Measurements from ENCODE around the gene ITPRIP. TPM values are rescaled to one million over a fixed set of nuclear protein-coding genes. Genes with fewer than 3 reads are reported as not detected.
A peak's percentile ranks its signal among the peaks of the same experiment; 100 is the strongest.

Gene ITPRIP
- total and polyA plus RNA-seq, 2 of the 8 experiments (the other 6 are each of a cell fraction or from before 2014, with no cell fraction given): 15.3 to 16.9 TPM

- H3K4me3 ChIP-seq (ENCODE audit: extremely low read depth in 1 of 4, insufficient read depth in 2 of 4, low read depth in 3 of 4, low read length in 4 of 4): peak overlapping the region in 1 of 4 experiments; percentile 14; a peak in 1 of 8 replicates
- no peak overlapping the region for H2AK5ac ChIP-seq (ENCODE audit: low read depth, low read length)
- peak overlapping the region; percentile 17 for H3K4ac ChIP-seq (replicated peaks; ENCODE audit: insufficient read length, low read depth, low read length)
- peaks cover 2 to 14% of the 10 kb centered on the region in 2 experiments for H4K20me1 ChIP-seq (replicated peaks in 1 of 2; ENCODE audit: control insufficient read depth in 1 of 2, insufficient read depth in 2 of 2, low read length in 2 of 2)
- H3K4me1 ChIP-seq (replicated peaks in 1 of 4; ENCODE audit: control insufficient read depth in 3 of 4, insufficient read depth in 4 of 4, low read length in 3 of 4): peaks cover 15 to 56% (median 41%) of the 10 kb centered on the region in 4 experiments
- TF ChIP-seq EP300 (IDR thresholded peaks at IDR 0.05; ENCODE audit: borderline replicate concordance in 1 of 2, low read depth in 2 of 2, low read length in 2 of 2): no peak
- no peak for TF ChIP-seq GTF2F1 (IDR thresholded peaks at IDR 0.05; ENCODE audit: borderline replicate concordance, low read depth, low read length)
- TF ChIP-seq JUN (IDR thresholded peaks at IDR 0.05; ENCODE audit: low read depth, low read length): no peak
- no peak for TF ChIP-seq ASH2L (IDR thresholded peaks at IDR 0.05; ENCODE audit: low read length)
- no peak for TF ChIP-seq EGR1 (IDR thresholded peaks at IDR 0.05; ENCODE audit: borderline replicate concordance, low read depth, low read length)
- TF ChIP-seq SIRT6 (IDR thresholded peaks at IDR 0.05; ENCODE audit: low read length): no peak
- no peak for TF ChIP-seq SIX5 (IDR thresholded peaks at IDR 0.05; ENCODE audit: low read depth, low read length)
- no peak for TF ChIP-seq HDAC2 (IDR thresholded peaks at IDR 0.05; ENCODE audit: borderline replicate concordance in 1 of 2, low read depth in 2 of 2, low read length in 2 of 2)
- TF ChIP-seq CTBP2 (IDR thresholded peaks at IDR 0.05; ENCODE audit: borderline replicate concordance, insufficient read depth, insufficient read length, low read length): no peak
- H3K56ac ChIP-seq (replicated peaks; ENCODE audit: insufficient read length, low read depth, low read length): no peak overlapping the region
- ChIA-PET POLR2A (ENCODE audit: partially characterized antibody) (interaction anchor here (1.3 to 3.5 kb wide), 5 partner anchors 9 to 26 kb away, joined by 3 to 19 read pairs (median 5); partner anchors contain the start of gene ITPRIP), CTCF (ENCODE audit: partially characterized antibody) (interaction anchor here (1.0 to 18.5 kb wide), 11 partner anchors 9 to 258 kb away, joined by 3 to 166 read pairs (median 15); partner anchors contain the start of genes CFAP58 and ITPRIP)
- no peaks in the 10 kb centered on the region for H3K27me3 ChIP-seq (replicated peaks in 1 of 4; ENCODE audit: control insufficient read depth in 3 of 4, extremely low read depth in 1 of 4, insufficient read depth in 3 of 4, low read length in 3 of 4)
- H3K79me1 ChIP-seq (ENCODE audit: low read depth, low read length): peaks cover 55% of the 10 kb centered on the region
- peak overlapping the region; percentile 53; the same call in 1 of the 2 replicates for H3K18ac ChIP-seq (ENCODE audit: extremely low read depth, low read length)
- H4K8ac ChIP-seq (ENCODE audit: extremely low read depth, insufficient read depth, low read length): no peak overlapping the region
- peak overlapping the region; percentile 26 to 28; a peak in 2 of 4 replicates for H3K4me2 ChIP-seq (ENCODE audit: insufficient read depth in 1 of 2, low read depth in 2 of 2, low read length in 2 of 2)
- H2BK5ac ChIP-seq (ENCODE audit: low read depth, low read length): peak overlapping the region; percentile 11; the same call in 1 of the 2 replicates
- no peak overlapping the region for H2BK120ac ChIP-seq (replicated peaks; ENCODE audit: low read depth, low read length)
- no peak overlapping the region for H4K5ac ChIP-seq (ENCODE audit: insufficient read length, low read depth, low read length)
- H3K9ac ChIP-seq (replicated peaks in 1 of 4; ENCODE audit: extremely low read depth in 1 of 4, low read depth in 3 of 4, low read length in 3 of 4): no peak overlapping the region
- H3K23me2 ChIP-seq (ENCODE audit: low read depth, low read length): no peaks in the 10 kb centered on the region
- DNase-seq (ENCODE audit: low read depth in 1 of 2, low spot score in 2 of 2) (no peak), FAIRE-seq (no peak)
- H3K14ac ChIP-seq (ENCODE audit: insufficient read length): no peak overlapping the region
- 0 out of 2 replicates have a peak overlapping the region, but pooled peaks have one; percentile 15 for H2BK20ac ChIP-seq (ENCODE audit: low read length)
- no peaks in the 10 kb centered on the region for H3K9me3 ChIP-seq (ENCODE audit: insufficient read depth in 2 of 2, low read depth in 1 of 2, low read length in 1 of 2)
- H4K91ac ChIP-seq (replicated peaks; ENCODE audit: insufficient read length, low read length): peak overlapping the region; percentile 63
- no peak overlapping the region for H2BK15ac ChIP-seq (ENCODE audit: low read length)
- peaks cover 4 to 100% of the 10 kb centered on the region in 2 experiments; a peak in 3 of 4 replicates for H3K79me2 ChIP-seq (ENCODE audit: control insufficient read depth in 1 of 2, insufficient read depth in 2 of 2, low read length in 2 of 2)
- no peak overlapping the region for H3K27ac ChIP-seq (ENCODE audit: low read depth, low read length)
- no peaks in the 10 kb centered on the region for H3K36me3 ChIP-seq (ENCODE audit: control insufficient read depth in 2 of 4, insufficient read depth in 4 of 4, low read length in 3 of 4)
- H2BK12ac ChIP-seq (ENCODE audit: low read depth, low read length): peak overlapping the region; percentile 46; the same call in 1 of the 2 replicates
- no peak overlapping the region for H2AFZ ChIP-seq (ENCODE audit: low read length)
- no peak overlapping the region for H3K23ac ChIP-seq (ENCODE audit: insufficient read length)
- 62% methylated on average over 7 of the region's 7 CpGs; no CpG with 5 or more reads in 1 of the 2 experiments for WGBS, 2 experiments (ENCODE audit: extremely low coverage in 1 of 2, insufficient coverage in 1 of 2, insufficient read length in 1 of 2, insufficient replicate concordance in 2 of 2, low coverage in 1 of 2, low lambda C conversion rate in 2 of 2, missing lambda C conversion rate in 1 of 2)
Observed at GRCh38 chr10:104322416-104322782, 15.9 kb downstream of the ITPRIP start.

Measured in H1 (cell line).